ENCODE results near the gene C2orf49.
"Not testable (repeated sequence)": the region's sequence is repeated elsewhere in the genome, so short reads cannot be mapped to it uniquely, and the experiment has no call there.

Gene C2orf49

GRCh38 chr2:105321875-105322646 lies 15.3 kb upstream of the C2orf49 start:
- no peak for DNase-seq

- no peak for DNase-seq
Measured at GRCh38 chr2:105323111-105323510, 14.2 kb upstream of the C2orf49 start.

- DNase-seq: no peak
Measured at GRCh38 chr2:105324101-105324500, 13.2 kb upstream of the C2orf49 start.

GRCh38 chr2:105324732-105325131 lies 12.6 kb upstream of the C2orf49 start:
- DNase-seq: no peak

GRCh38 chr2:105325389-105325963 lies 11.9 kb upstream of the C2orf49 start:
- DNase-seq: no peak

- DNase-seq: not testable (repeated sequence)
Measured at GRCh38 chr2:105327271-105327670, 10.1 kb upstream of the C2orf49 start.

GRCh38 chr2:105327690-105328089 lies 9.7 kb upstream of the C2orf49 start:
- no peak for DNase-seq

GRCh38 chr2:105328281-105329196 lies 8.8 kb upstream of the C2orf49 start:
- no peak for DNase-seq

GRCh38 chr2:105329197-105329554 lies 8.2 kb upstream of the C2orf49 start:
- no peak for DNase-seq

- DNase-seq: peak; percentile 45
Measured at GRCh38 chr2:105329561-105330495, 7.5 kb upstream of the C2orf49 start, which contains the start of gene TGFBRAP1. Gene TGFBRAP1, minus strand, starts transcription at chr2:105329735. Its CDS starts 21,434 bp downstream, at chr2:105308301.

GRCh38 chr2:105330681-105331375 lies 6.5 kb upstream of the C2orf49 start:
- no peak for DNase-seq

- no peak for DNase-seq
Measured at GRCh38 chr2:105334211-105334610, 3.1 kb upstream of the C2orf49 start.

- DNase-seq: no peak
Measured at GRCh38 chr2:105335469-105335868, 1.9 kb upstream of the C2orf49 start.

GRCh38 chr2:105336786-105337121 lies 586 bp upstream of the C2orf49 start:
- DNase-seq: no peak

GRCh38 chr2:105338020-105338385 lies 663 bp downstream of the C2orf49 start:
- no peak for DNase-seq

GRCh38 chr2:105339414-105339813 lies 2.1 kb downstream of the C2orf49 start:
- DNase-seq: no peak

- no peak for DNase-seq
Measured at GRCh38 chr2:105344704-105345345, 7.5 kb downstream of the C2orf49 start.

GRCh38 chr2:105357122-105357521 lies 19.8 kb downstream of the C2orf49 start:
- no peak for DNase-seq

- DNase-seq: no peak
Measured at GRCh38 chr2:105358593-105358992, 21.3 kb downstream of the C2orf49 start.

GRCh38 chr2:105361102-105361889 lies 24.0 kb downstream of the C2orf49 start:
- no peak for DNase-seq
